Smooth muscle cell (in vitro differentiated cells): ENCODE results near the gene PCARE. TPM values are rescaled to one million over a fixed set of nuclear protein-coding genes. Genes with fewer than 3 reads are reported as not detected.

ENCODE experiments used
- DNase-seq: peaks from one replicate; lab custom pipeline; 2025; ENCODE audit not compliant: unreplicated experiment; lab: John Stamatoyannopoulos, UW
- H2AFZ ChIP-seq: fragments of 200-600 bp; sonication (generic); 2 replicates; pipeline ENCODE4 v1.6.0; 2016; ENCODE audit warnings: antibody characterized with exemption, low read depth, mild to moderate bottlenecking
- H3F3A ChIP-seq: fragments of 200-600 bp; sonication (generic); 2 replicates; pipeline ENCODE4 v1.6.0; 2017; ENCODE audit warnings: antibody characterized with exemption, low read depth
- H3K27ac ChIP-seq: fragments of 200-600 bp; sonication (generic); 2 replicates; pipeline ENCODE4 v1.5.1; 2016; ENCODE audit warnings: low read depth, mild to moderate bottlenecking
- H3K27me3 ChIP-seq: fragments of 200-600 bp; sonication (generic); 2 replicates; pipeline ENCODE4 v1.6.1; 2016; ENCODE audit warnings: low read depth, mild to moderate bottlenecking
- H3K36me3 ChIP-seq: fragments of 200-600 bp; sonication (generic); 2 replicates; pipeline ENCODE4 v1.5.1; 2016; ENCODE audit warnings: low read depth
- H3K4me1 ChIP-seq: fragments of 200-600 bp; sonication (generic); 2 replicates; pipeline ENCODE4 v1.5.1; 2016; ENCODE audit warnings: low read depth
- H3K4me2 ChIP-seq: fragments of 200-600 bp; sonication (generic); 2 replicates; pipeline ENCODE4 v1.6.0; 2016; ENCODE audit warnings: mild to moderate bottlenecking
- H3K4me3 ChIP-seq: fragments of 200-600 bp; sonication (generic); 2 replicates; pipeline ENCODE4 v1.5.1; 2016; ENCODE audit warnings: mild to moderate bottlenecking
- H3K79me2 ChIP-seq: fragments of 200-600 bp; sonication (generic); 2 replicates; pipeline ENCODE4 v1.6.0; 2016; ENCODE audit warnings: low read depth, mild to moderate bottlenecking
- H3K9ac ChIP-seq: fragments of 200-600 bp; sonication (generic); 2 replicates; pipeline ENCODE4 v1.6.0; 2016; ENCODE audit warnings: low read depth
- H3K9me3 ChIP-seq: fragments of 200-600 bp; sonication (generic); replicated peaks from 2 replicates; pipeline ENCODE4 v1.5.1; 2016; ENCODE audit warnings: low read depth
- H4K20me1 ChIP-seq: fragments of 200-600 bp; sonication (generic); 2 replicates; pipeline ENCODE4 v1.6.0; 2016; ENCODE audit warnings: low read depth
- CTCF ChIP-seq: fragments of 200-600 bp; sonication (generic); IDR thresholded peaks from 2 replicates; pipeline ENCODE4 v1.5.1; 2017; ENCODE audit warnings: borderline replicate concordance, mild to moderate bottlenecking, antibody characterized with exemption; ENCODE audit not compliant: insufficient read depth, poor library complexity, severe bottlenecking
- WGBS: methylation state at CpG from one replicate; pipeline ENCODE4 v1.1.7; 2016; ENCODE audit warnings: low lambda C conversion rate; 5-methylcytosine and 5-hydroxymethylcytosine counted together
- polyA plus RNA-seq: library from polyadenylated mRNA; unstranded; fragments of >200 nt; fragmentation: Nextera tagmentation; extraction: Ambion mirVana; gene quantifications from 2 replicates; pipeline ENCODE4 v1.2.1, GENCODE V29; 2016
- total RNA-seq: library from RNA; depleted of rRNA; stranded (reverse); fragments of >200 nt; gene quantifications from 2 replicates; pipeline ENCODE4 v1.2.3, GENCODE V29; 2014

The PCARE gene
- total and polyA plus RNA-seq, 2 experiments from 2014 or later: not detected

GRCh38 chr2:29117636-29118303 lies 43.4 kb upstream of the PCARE start:
- peaks cover 9% of the 10 kb centered on the region for H3K4me1 ChIP-seq
- no peak for DNase-seq
- H3F3A ChIP-seq: peaks cover 22% of the 10 kb centered on the region
- H3K27ac ChIP-seq: peak overlapping the region; percentile 81
- H3K79me2 ChIP-seq: peaks cover 61% of the 10 kb centered on the region
- H3K36me3 ChIP-seq: no peaks in the 10 kb centered on the region
- no peak overlapping the region for H2AFZ ChIP-seq
- no peaks in the 10 kb centered on the region for H3K27me3 ChIP-seq
- no peak for TF ChIP-seq CTCF
- H3K4me3 ChIP-seq: no peak overlapping the region
- no peak overlapping the region for H3K9ac ChIP-seq
- WGBS: 81% methylated on average over 2 of the region's 2 CpGs
- peak overlapping the region; percentile 60 for H3K4me2 ChIP-seq
- no peaks in the 10 kb centered on the region for H4K20me1 ChIP-seq
- H3K9me3 ChIP-seq: no peaks in the 10 kb centered on the region

- Histone ChIP-seq H4K20me1 (no peaks in the 10 kb centered on the region), H3K27ac (peak overlapping the region; percentile 81), H3K4me2 (peak overlapping the region; percentile 93), H3K79me2 (peaks cover 46% of the 10 kb centered on the region), H3K4me1 (peaks cover 9% of the 10 kb centered on the region), H3K27me3 (no peaks in the 10 kb centered on the region), H2AFZ (peak overlapping the region; percentile 82), H3K36me3 (no peaks in the 10 kb centered on the region), H3K9ac (peak overlapping the region; percentile 81), H3F3A (peaks cover 26% of the 10 kb centered on the region), H3K9me3 (no peaks in the 10 kb centered on the region), H3K4me3 (peak overlapping the region; percentile 59)
- WGBS: 19% methylated on average over 40 of the region's 53 CpGs
- TF ChIP-seq CTCF: no peak
- DNase-seq: no peak
These were observed 41.8 kb upstream of the PCARE start for GRCh38 chr2:29115797-29116781.

GRCh38 chr2:29114946-29115609 lies 40.8 kb upstream of the PCARE start, which contains the start of gene CLIP4:
TSS of gene CLIP4 (plus strand) at chr2:29115415. CDS start at chr2:29121389, 5,974 bp downstream.
- peak within 1 kb of the TSS; percentile 87 for H3K27ac ChIP-seq
- H3K9ac ChIP-seq: peak within 1 kb of the TSS; percentile 81
- H3K4me3 ChIP-seq: peak within 1 kb of the TSS; percentile 59
- H3K36me3 ChIP-seq: no peaks in the 10 kb centered on the region
- peaks cover 9% of the 10 kb centered on the region for H3K4me1 ChIP-seq
- no peak for TF ChIP-seq CTCF
- WGBS: 2% methylated on average over 34 of the region's 76 CpGs
- DNase-seq: no peak
- H2AFZ ChIP-seq: peak within 1 kb of the TSS; percentile 82
- H3F3A ChIP-seq: peaks cover 26% of the 10 kb centered on the region
- H4K20me1 ChIP-seq: no peaks in the 10 kb centered on the region
- H3K79me2 ChIP-seq: peaks cover 36% of the 10 kb centered on the region
- H3K27me3 ChIP-seq: no peaks in the 10 kb centered on the region
- H3K4me2 ChIP-seq: peak within 1 kb of the TSS; percentile 93
- H3K9me3 ChIP-seq: no peaks in the 10 kb centered on the region
